Naive thymus-derived CD4-positive, alpha-beta T cell (primary cell): ENCODE data around the gene TNFRSF6B. TPM values are rescaled to one million over a fixed set of nuclear protein-coding genes. Genes with fewer than 3 reads are reported as not detected.

ENCODE experiments used
- ATAC-seq: fragments of 150-1000 bp; cut with Tn5 transposase; 2 replicates; pipeline ENCODE4 v1.10.0; 2021; ENCODE audit warnings: mild to moderate bottlenecking, moderate library complexity
- CTCF ChIA-PET: fragments of 350-600 bp; sonication (Branson Sonifier 250); formaldehyde crosslinking; loops from one replicate; lab custom pipeline; 2021; ENCODE audit warnings: antibody characterized with exemption; lab: Charles Lee
- POLR2A ChIA-PET: fragments of 350-600 bp; sonication (Branson Sonifier 250); formaldehyde crosslinking; loops from one replicate; lab custom pipeline; 2021; ENCODE audit warnings: antibody characterized with exemption, inconsistent platforms; lab: Charles Lee
- DNase-seq, 9 donors: peaks; one replicate each; pipeline versions ENCODE4 v3.0.0 to v3.0.0-alpha.2; 2020 to 2022; ENCODE audit warnings: mixed read lengths in 1 of 9
- H3K27ac ChIP-seq: one replicate; pipeline ENCODE4 v1.7.0; 2013; ENCODE audit warnings: mild to moderate bottlenecking, low read depth, low read length, moderate library complexity
- H3K27me3 ChIP-seq, 2 donors: one replicate each; pipeline ENCODE4 v1.7.0; 2013; ENCODE audit warnings: low read length in 2 of 2, mild to moderate bottlenecking in 2 of 2, moderate library complexity in 2 of 2; ENCODE audit not compliant: control insufficient read depth in 2 of 2, insufficient read depth in 2 of 2
- H3K36me3 ChIP-seq, 3 experiments: 1 replicate in 2 of 3; 2 replicates in 1 of 3; pipeline ENCODE4 v1.7.0; 2013; ENCODE audit warnings: low read length in 3 of 3, mild to moderate bottlenecking in 3 of 3, moderate library complexity in 1 of 3; ENCODE audit not compliant: insufficient read depth in 3 of 3, control insufficient read depth in 2 of 3
- H3K4me1 ChIP-seq, 2 donors: one replicate each; pipeline ENCODE4 v1.7.0; 2013; ENCODE audit warnings: low read length in 2 of 2, mild to moderate bottlenecking in 2 of 2, moderate library complexity in 1 of 2; ENCODE audit not compliant: control insufficient read depth in 2 of 2, insufficient read depth in 2 of 2
- H3K4me3 ChIP-seq: 2 replicates; pipeline ENCODE4 v1.7.0; 2013; ENCODE audit warnings: mild to moderate bottlenecking, low read length
- H3K9me3 ChIP-seq, 3 experiments: 1 replicate in 2 of 3; 2 replicates in 1 of 3; pipeline ENCODE4 v1.7.0; 2013; ENCODE audit warnings: low read length in 3 of 3; ENCODE audit not compliant: control insufficient read depth in 2 of 3
- H3K27ac Mint-ChIP-seq, 9 donors: one replicate each; pipeline ENCODE4 v1.8.0; 2020 to 2022; ENCODE audit warnings: mixed read lengths in 9 of 9, mild to moderate bottlenecking in 8 of 9, moderate library complexity in 5 of 9, inconsistent platforms in 2 of 9
- H3K27me3 Mint-ChIP-seq, 5 donors: one replicate each; pipeline ENCODE4 v1.8.0; 2021 to 2022; ENCODE audit warnings: mixed read lengths in 5 of 5, mild to moderate bottlenecking in 1 of 5
- H3K36me3 Mint-ChIP-seq, 5 donors: one replicate each; pipeline ENCODE4 v1.8.0; 2020 to 2022; ENCODE audit warnings: mixed read lengths in 5 of 5, mild to moderate bottlenecking in 3 of 5, inconsistent platforms in 1 of 5
- H3K4me1 Mint-ChIP-seq, 7 donors: one replicate each; pipeline ENCODE4 v1.8.0; 2020 to 2022; ENCODE audit warnings: mixed read lengths in 7 of 7, mild to moderate bottlenecking in 3 of 7, inconsistent platforms in 1 of 7
- H3K4me3 Mint-ChIP-seq, 10 donors: one replicate each; pipeline ENCODE4 v1.8.0; 2020 to 2022; ENCODE audit warnings: mild to moderate bottlenecking in 10 of 10, mixed read lengths in 10 of 10, moderate library complexity in 6 of 10, inconsistent platforms in 2 of 10
- H3K9me3 Mint-ChIP-seq, 11 donors: one replicate each; pipeline ENCODE4 v1.8.0; 2020 to 2022; ENCODE audit warnings: mixed read lengths in 11 of 11, mild to moderate bottlenecking in 4 of 11, inconsistent platforms in 1 of 11, moderate library complexity in 1 of 11
- intact Hi-C, 2 donors: fragments of 100-400 bp; cut with micrococcal nuclease; formaldehyde crosslinking; loops; one replicate each; pipeline ENCODE4 v1.15.1; 2023
- polyA plus RNA-seq, 2 donors: library from polyadenylated mRNA; unstranded; fragments of 300-500 nt; fragmentation: Illumina TruSeq; gene quantifications; one replicate each; pipeline ENCODE4 v1.2.3, GENCODE V29; 2021
- total RNA-seq, 6 experiments: library from RNA in 5 of 6; stranded (reverse) in 5 of 6; gene quantifications; 1 replicate in 5 of 6; 2 replicates in 1 of 6; pipeline ENCODE4 v1.2.3 and lab custom pipeline; 2021 to 2026

Gene TNFRSF6B
- total and polyA plus RNA-seq, 7 experiments from 2014 or later, result 0.22 to 0.74 TPM; not detected in 5

GRCh38 chr20:63745961-63746731, 49.7 kb downstream of the TNFRSF6B start:
- H3K4me3 ChIP-seq, result no peak overlapping the region
- peaks cover 5 to 28% (median 18%) of the 10 kb centered on the region in 7 donors for H3K4me1 Mint-ChIP-seq
- H3K9me3 Mint-ChIP-seq, result no peaks in the 10 kb centered on the region
- peaks cover 0 to 21% (median 0%) of the 10 kb centered on the region in 3 experiments for H3K36me3 ChIP-seq
- POLR2A ChIA-PET, result interaction anchor here (0.5 to 3.4 kb wide), 3 partner anchors 10 to 38 kb away, joined by 3 to 12 read pairs (median 4); partner anchors contain the start of gene LIME1
- H3K27me3 Mint-ChIP-seq, result no peaks in the 10 kb centered on the region
- peak overlapping the region in 6 of 9 donors; percentile 39 to 79 (median 50) for H3K27ac Mint-ChIP-seq
- DNase-seq (no peak), ATAC-seq (no peak)
- no peaks in the 10 kb centered on the region for H3K9me3 ChIP-seq
- CTCF ChIA-PET, result interaction anchor here (0.5 kb wide), 1 partner anchor 16 kb away, joined by 5 read pairs; no protein-coding TSS in a partner anchor
- peaks cover 0 to 4% (median 0%) of the 10 kb centered on the region in 5 donors for H3K36me3 Mint-ChIP-seq
- H3K27ac ChIP-seq, result no peak overlapping the region
- H3K4me1 ChIP-seq, result peaks cover 14 to 22% of the 10 kb centered on the region in 2 donors
- no peak overlapping the region for H3K4me3 Mint-ChIP-seq
- intact Hi-C loops, result no loop called here
- H3K27me3 ChIP-seq, result no peaks in the 10 kb centered on the region

GRCh38 chr20:63746751-63747315, 50.4 kb downstream of the TNFRSF6B start:
- intact Hi-C loops, result no loop called here
- ATAC-seq (no peak), DNase-seq (no peak)
- ChIA-PET CTCF (interaction anchor here (1.7 kb wide), 1 partner anchor 10 kb away, joined by 4 read pairs; the partner anchor contains the start of gene LIME1), POLR2A (interaction anchor here (0.5 to 3.4 kb wide), 2 partner anchors 10 to 16 kb away, joined by 4 to 12 read pairs; partner anchors contain the start of gene LIME1)
- no peaks in the 10 kb centered on the region for H3K9me3 Mint-ChIP-seq
- Histone ChIP-seq H3K9me3 (no peaks in the 10 kb centered on the region), H3K27ac (no peak overlapping the region), H3K4me1 (peaks cover 13 to 20% of the 10 kb centered on the region in 2 donors), H3K36me3 (peaks cover 0 to 17% (median 0%) of the 10 kb centered on the region in 3 experiments), H3K4me3 (no peak overlapping the region), H3K27me3 (no peaks in the 10 kb centered on the region)
- H3K27ac Mint-ChIP-seq, result no peak overlapping the region
- H3K36me3 Mint-ChIP-seq, result peaks cover 0 to 4% (median 0%) of the 10 kb centered on the region in 5 donors
- H3K27me3 Mint-ChIP-seq, result no peaks in the 10 kb centered on the region
- no peak overlapping the region for H3K4me3 Mint-ChIP-seq
- peaks cover 5 to 32% (median 20%) of the 10 kb centered on the region in 7 donors for H3K4me1 Mint-ChIP-seq

GRCh38 chr20:63747622-63748069, 51.2 kb downstream of the TNFRSF6B start:
- H3K27ac ChIP-seq, result no peak overlapping the region
- Mint-ChIP-seq H3K27me3 (no peaks in the 10 kb centered on the region), H3K27ac (peak overlapping the region in 2 of 9 donors; percentile 9 to 55), H3K36me3 (peaks cover 0 to 4% (median 0%) of the 10 kb centered on the region in 5 donors), H3K4me3 (no peak overlapping the region), H3K4me1 (peaks cover 5 to 35% (median 20%) of the 10 kb centered on the region in 7 donors), H3K9me3 (no peaks in the 10 kb centered on the region)
- H3K4me3 ChIP-seq, result no peak overlapping the region
- H3K9me3 ChIP-seq, result no peaks in the 10 kb centered on the region
- ChIA-PET POLR2A (interaction anchor here (3.4 kb wide), 1 partner anchor 11 kb away, joined by 12 read pairs; the partner anchor contains the start of gene LIME1), CTCF (interaction anchor here (1.7 kb wide), 1 partner anchor 11 kb away, joined by 4 read pairs; the partner anchor contains the start of gene LIME1)
- no peaks in the 10 kb centered on the region for H3K27me3 ChIP-seq
- peaks cover 0 to 9% (median 0%) of the 10 kb centered on the region in 3 experiments for H3K36me3 ChIP-seq
- no peak for ATAC-seq
- intact Hi-C loops, result no loop called here
- H3K4me1 ChIP-seq, result peaks cover 13 to 23% of the 10 kb centered on the region in 2 donors
- no peak for DNase-seq

Other genes starting within 250 kb of the TNFRSF6B start
- gene KCNQ2, start 224.0 kb upstream of the TNFRSF6B start, total RNA-seq, result under 1 TPM in 3 of 5 experiments, not detected in 2; 0.27 to 0.72 (median 0.30) TPM
- gene KCNQ2, start 224.0 kb upstream of the TNFRSF6B start, polyA plus RNA-seq, result not detected
- gene EEF1A2, start 197.6 kb upstream of the TNFRSF6B start, total RNA-seq, result 1 to 10 TPM in 2 of 5 experiments, under 1 TPM in 2, not detected in 1; 0.11 to 1.5 (median 0.92) TPM
- under 1 TPM in 1 of 2 donors, not detected in 1; 0.08 TPM for gene EEF1A2, start 197.6 kb upstream of the TNFRSF6B start, polyA plus RNA-seq
- gene PPDPF, start 175.9 kb upstream of the TNFRSF6B start, total RNA-seq, result 100 to 1,000 TPM; 138 to 225 (median 184) TPM
- gene PPDPF, start 175.9 kb upstream of the TNFRSF6B start, polyA plus RNA-seq, result 10 to 100 TPM; 67.7 to 83.1 TPM
- gene PTK6, start 159.3 kb upstream of the TNFRSF6B start, total RNA-seq, result under 1 TPM in 4 of 5 experiments, not detected in 1; 0.19 to 0.96 (median 0.62) TPM
- under 1 TPM; 0.07 to 0.38 TPM for gene PTK6, start 159.3 kb upstream of the TNFRSF6B start, polyA plus RNA-seq
- gene SRMS, start 148.9 kb upstream of the TNFRSF6B start, total RNA-seq, result under 1 TPM in 1 of 5 experiments, not detected in 4; 0.24 TPM
- not detected for gene SRMS, start 148.9 kb upstream of the TNFRSF6B start, polyA plus RNA-seq
- gene FNDC11, start 142.5 kb upstream of the TNFRSF6B start, total RNA-seq, result 1 to 10 TPM in 1 of 5 experiments, under 1 TPM in 4; 0.30 to 1.2 (median 0.32) TPM
- gene FNDC11, start 142.5 kb upstream of the TNFRSF6B start, polyA plus RNA-seq, result under 1 TPM; 0.22 to 0.90 TPM
- 100 to 1,000 TPM in 1 of 5 experiments, 10 to 100 TPM in 4; 24.4 to 102 (median 42.1) TPM for gene HELZ2, start 122.4 kb upstream of the TNFRSF6B start, total RNA-seq
- 1 to 10 TPM; 3.8 to 5.8 TPM for gene HELZ2, start 122.4 kb upstream of the TNFRSF6B start, polyA plus RNA-seq
- gene GMEB2, start 69.6 kb upstream of the TNFRSF6B start, total RNA-seq, result 10 to 100 TPM; 17.4 to 30.2 (median 24.6) TPM
- gene GMEB2, start 69.6 kb upstream of the TNFRSF6B start, polyA plus RNA-seq, result 10 to 100 TPM; 11.0 to 21.9 TPM
- gene STMN3, start 43.2 kb upstream of the TNFRSF6B start, total RNA-seq, result 100 to 1,000 TPM in 2 of 5 experiments, 10 to 100 TPM in 3; 34.2 to 122 (median 70.3) TPM
- gene STMN3, start 43.2 kb upstream of the TNFRSF6B start, polyA plus RNA-seq, result 10 to 100 TPM; 33.5 to 37.0 TPM
- gene RTEL1, start 38.3 kb upstream of the TNFRSF6B start, total RNA-seq, result 10 to 100 TPM; 28.4 to 47.2 (median 32.4) TPM
- gene RTEL1, start 38.3 kb upstream of the TNFRSF6B start, polyA plus RNA-seq, result 1 to 10 TPM; 1.9 to 8.6 TPM
- 10 to 100 TPM; 55.4 to 92.1 (median 66.2) TPM for gene ARFRP1, start 11.3 kb downstream of the TNFRSF6B start, total RNA-seq
- 100 to 1,000 TPM in 1 of 2 donors, 10 to 100 TPM in 1; 89.1 to 108 TPM for gene ARFRP1, start 11.3 kb downstream of the TNFRSF6B start, polyA plus RNA-seq
- gene ZGPAT, start 11.4 kb downstream of the TNFRSF6B start, total RNA-seq, result 10 to 100 TPM; 42.9 to 49.9 (median 45.4) TPM
- 10 to 100 TPM; 47.5 to 82.1 TPM for gene ZGPAT, start 11.4 kb downstream of the TNFRSF6B start, polyA plus RNA-seq
- 100 to 1,000 TPM in 3 of 5 experiments, 10 to 100 TPM in 2; 96.8 to 118 (median 103) TPM for gene LIME1, start 40.0 kb downstream of the TNFRSF6B start, total RNA-seq
- gene LIME1, start 40.0 kb downstream of the TNFRSF6B start, polyA plus RNA-seq, result 100 to 1,000 TPM; 205 to 366 TPM
- gene SLC2A4RG, start 43.1 kb downstream of the TNFRSF6B start, total RNA-seq, result 100 to 1,000 TPM in 3 of 5 experiments, 10 to 100 TPM in 2; 88.7 to 136 (median 111) TPM
- 1 to 10 TPM; 3.0 to 4.6 TPM for gene SLC2A4RG, start 43.1 kb downstream of the TNFRSF6B start, polyA plus RNA-seq
- 1 to 10 TPM in 1 of 5 experiments, under 1 TPM in 3, not detected in 1; 0.05 to 1.7 (median 0.21) TPM for gene ZBTB46, start 134.6 kb downstream of the TNFRSF6B start, total RNA-seq
- gene ZBTB46, start 134.6 kb downstream of the TNFRSF6B start, polyA plus RNA-seq, result under 1 TPM; 0.03 to 0.04 TPM
- under 1 TPM in 1 of 5 experiments, not detected in 4; 0.24 TPM for gene ABHD16B, start 164.8 kb downstream of the TNFRSF6B start, total RNA-seq
- gene ABHD16B, start 164.8 kb downstream of the TNFRSF6B start, polyA plus RNA-seq, result 1 to 10 TPM in 1 of 2 donors, under 1 TPM in 1; 0.65 to 1.1 TPM
- gene TPD52L2, start 168.6 kb downstream of the TNFRSF6B start, total RNA-seq, result 10 to 100 TPM; 33.7 to 56.8 (median 43.2) TPM
- gene TPD52L2, start 168.6 kb downstream of the TNFRSF6B start, polyA plus RNA-seq, result 10 to 100 TPM; 67.4 to 84.0 TPM
- 10 to 100 TPM; 35.5 to 56.8 (median 50.3) TPM for gene DNAJC5, start 198.5 kb downstream of the TNFRSF6B start, total RNA-seq
- gene DNAJC5, start 198.5 kb downstream of the TNFRSF6B start, polyA plus RNA-seq, result 1 to 10 TPM; 7.5 to 7.6 TPM